HepG2 (cell line): Measurements from ENCODE around the gene PEX14. TPM values are rescaled to one million over a fixed set of nuclear protein-coding genes. Genes with fewer than 3 reads are reported as not detected.

ENCODE experiments used
- ATAC-seq: fragments of 200-7000 bp; cut with Tn5 transposase; 3 replicates; pipeline ENCODE4 v1.9.1; 2020; ENCODE audit warnings: mild to moderate bottlenecking, moderate library complexity
- BruUV-seq: library from RNA; stranded (reverse); fragments of 400-500 nt; replicated peaks from 2 replicates; lab custom pipeline; 2021; lab: Mats Ljungman, UMichigan
- CTCF ChIA-PET: fragments of 300-600 bp; formaldehyde crosslinking; extraction: SDS; loops from one replicate; lab custom pipeline; 2021; ENCODE audit warnings: low total read pairs, inconsistent platforms, low intra/inter-chr PET ratio; lab: Yijun Ruan, JAX
- POLR2A ChIA-PET: fragments of 350-600 bp; sonication (Branson Sonifier 250); formaldehyde crosslinking; loops from one replicate; lab custom pipeline; 2020; ENCODE audit warnings: antibody characterized with exemption, inconsistent platforms; lab: Yijun Ruan, JAX
- DNase-seq: peaks from one replicate; pipeline ENCODE4 v3.0.0-alpha.2; 2015; ENCODE audit warnings: low spot score
- FAIRE-seq: peaks from 3 replicates; lab custom pipeline; 2011; peaks lifted over from hg19 to GRCh38; lab: Jason Lieb, UNC
- H2AFZ ChIP-seq: one replicate; pipeline ENCODE4 v1.6.1; 2011; ENCODE audit warnings: low read length, inconsistent platforms
- H3K27ac ChIP-seq: fragments of 300-600 bp; 3 replicates; pipeline ENCODE4 v1.8.0; 2011; ENCODE audit warnings: mixed run types, mild to moderate bottlenecking, mixed read lengths, low read length, inconsistent platforms; ENCODE audit not compliant: insufficient read depth; ENCODE audit errors: extremely low read length
- H3K27me3 ChIP-seq, 2 experiments: fragments of 200-600 bp in 1 of 2; 2 replicates in 1 of 2; 3 replicates in 1 of 2; pipeline versions ENCODE4 v1.6.0 to v1.8.0; 2011; ENCODE audit warnings: low read length in 2 of 2, mild to moderate bottlenecking in 2 of 2, moderate library complexity in 2 of 2, inconsistent platforms in 1 of 2; ENCODE audit not compliant: insufficient read depth in 2 of 2, control insufficient read depth in 1 of 2
- H3K36me3 ChIP-seq, 2 experiments: fragments of 200-600 bp in 1 of 2; replicated peaks in 1 of 2; 2 replicates in 1 of 2; 3 replicates in 1 of 2; pipeline versions ENCODE4 v1.5.1 to v1.8.0; 2011; ENCODE audit warnings: low read length in 2 of 2, inconsistent platforms in 1 of 2; ENCODE audit not compliant: insufficient read depth in 2 of 2, control insufficient read depth in 1 of 2
- H3K4me1 ChIP-seq: 2 replicates; pipeline ENCODE4 v1.5.1; 2012; ENCODE audit warnings: low read length, inconsistent platforms; ENCODE audit not compliant: insufficient read depth
- H3K4me2 ChIP-seq: 2 replicates; pipeline ENCODE4 v1.6.0; 2011; ENCODE audit warnings: low read depth, low read length, inconsistent platforms
- H3K4me3 ChIP-seq, 3 experiments: fragments of 200-600 bp in 1 of 3; sonication (generic), shearing (Covaris generic) in 1 of 3; replicated peaks in 1 of 3; 2 replicates each; pipeline ENCODE4 v1.5.1; 2011 to 2016; ENCODE audit warnings: low read length in 3 of 3, inconsistent platforms in 2 of 3, low read depth in 2 of 3, mild to moderate bottlenecking in 2 of 3, control low read depth in 1 of 3, mixed read lengths in 1 of 3; ENCODE audit not compliant: insufficient read depth in 1 of 3
- H3K79me2 ChIP-seq: one replicate; pipeline ENCODE4 v1.6.1; 2011; ENCODE audit warnings: low read length, inconsistent platforms; ENCODE audit not compliant: insufficient read depth
- H3K9ac ChIP-seq: 2 replicates; pipeline ENCODE4 v1.6.0; 2011; ENCODE audit warnings: mild to moderate bottlenecking, low read depth, low read length, inconsistent platforms; ENCODE audit not compliant: insufficient read depth
- H3K9me3 ChIP-seq: 2 replicates; pipeline ENCODE4 v1.5.1; 2012; ENCODE audit warnings: mild to moderate bottlenecking, low read length
- H4K20me1 ChIP-seq: 2 replicates; pipeline ENCODE4 v1.6.0; 2011; ENCODE audit warnings: inconsistent platforms, mild to moderate bottlenecking, low read length, moderate library complexity; ENCODE audit not compliant: insufficient read depth
- ELK4 ChIP-seq: sonication (generic); formaldehyde crosslinking; IDR thresholded peaks from 2 replicates; pipeline ENCODE4 v1.9.0; 2021; ENCODE audit warnings: missing genetic modification reagents, borderline replicate concordance
- FOXA3 ChIP-seq: IDR thresholded peaks from 2 replicates; pipeline ENCODE4 v1.6.1; 2016; ENCODE audit warnings: missing genetic modification reagents, missing compliant biosample characterization
- KDM2A ChIP-seq: sonication (generic); formaldehyde crosslinking; IDR thresholded peaks from 2 replicates; pipeline ENCODE4 v1.4.0; 2020; ENCODE audit warnings: low read depth, missing genetic modification reagents, borderline replicate concordance
- RARG ChIP-seq: sonication (generic); formaldehyde crosslinking; IDR thresholded peaks from 2 replicates; pipeline ENCODE4 v1.4.0; 2020; ENCODE audit warnings: low read depth, mild to moderate bottlenecking, missing genetic modification reagents
- RFXAP ChIP-seq: sonication (generic); formaldehyde crosslinking; IDR thresholded peaks from 2 replicates; pipeline ENCODE4 v1.4.0; 2020; ENCODE audit warnings: missing genetic modification reagents, borderline replicate concordance
- RNF2 ChIP-seq: fragments of 450-650 bp; conservative IDR thresholded peaks from 2 replicates; pipeline ENCODE4 v1.6.1; 2016; ENCODE audit warnings: low read depth
- RORA ChIP-seq: sonication (generic); formaldehyde crosslinking; IDR thresholded peaks from 2 replicates; pipeline ENCODE4 v1.5.0; 2020; ENCODE audit warnings: mild to moderate bottlenecking, missing genetic modification reagents, moderate library complexity
- SCMH1 ChIP-seq: sonication (generic); formaldehyde crosslinking; IDR thresholded peaks from 2 replicates; pipeline ENCODE4 v1.9.0; 2021; ENCODE audit warnings: missing genetic modification reagents, mild to moderate bottlenecking, borderline replicate concordance
- TAF1 ChIP-seq: sonication (generic); formaldehyde crosslinking; IDR thresholded peaks from 2 replicates; pipeline ENCODE4 v1.4.0; 2020; ENCODE audit warnings: missing genetic modification reagents
- ZNF224 ChIP-seq: sonication (generic); formaldehyde crosslinking; IDR thresholded peaks from 2 replicates; pipeline ENCODE4 v1.5.0; 2020; ENCODE audit warnings: mild to moderate bottlenecking, missing genetic modification reagents
- ZNF558 ChIP-seq: sonication (generic); formaldehyde crosslinking; IDR thresholded peaks from 2 replicates; pipeline ENCODE4 v1.9.0; 2022; ENCODE audit warnings: mild to moderate bottlenecking, missing genetic modification reagents, borderline replicate concordance
- ZNF660 ChIP-seq: sonication (generic); formaldehyde crosslinking; IDR thresholded peaks from 2 replicates; pipeline ENCODE4 v1.5.1; 2020; ENCODE audit warnings: mild to moderate bottlenecking, low read depth, missing genetic modification reagents, borderline replicate concordance
- ZNF670 ChIP-seq: sonication (generic); formaldehyde crosslinking; IDR thresholded peaks from 2 replicates; pipeline ENCODE4 v1.8.0; 2022; ENCODE audit warnings: mild to moderate bottlenecking, missing genetic modification reagents, borderline replicate concordance
- ZNF709 ChIP-seq: sonication (generic); formaldehyde crosslinking; IDR thresholded peaks from 2 replicates; pipeline ENCODE4 v1.5.0; 2020; ENCODE audit warnings: mild to moderate bottlenecking, missing genetic modification reagents
- ZNF784 ChIP-seq: sonication (generic); formaldehyde crosslinking; IDR thresholded peaks from 2 replicates; pipeline ENCODE4 v1.5.1; 2020; ENCODE audit warnings: missing genetic modification reagents, mild to moderate bottlenecking, borderline replicate concordance
- WGBS: methylation state at CpG from one replicate; pipeline ENCODE4 v1.1.6; 2017; ENCODE audit warnings: low lambda C conversion rate; 5-methylcytosine and 5-hydroxymethylcytosine counted together
- in situ Hi-C: cut with HindIII; loops from 2 replicates; pipeline ENCODE4 v1.10.0; 2017; ENCODE audit warnings: low pct_unique_long_range_greater_than_20kb; ENCODE audit not compliant: extremely low pct_ligation_motif_present
- intact Hi-C: fragments of 100-400 bp; cut with micrococcal nuclease; formaldehyde crosslinking; loops from one replicate; pipeline ENCODE4 v1.10.0; 2022; ENCODE audit not compliant: unreplicated experiment
- polyA plus RNA-seq, 8 experiments: library from polyadenylated mRNA; depleted of rRNA in 3 of 8; stranded (reverse) in 7 of 8; unstranded in 1 of 8; fragments of >200 nt; fragmentation: Illumina TruSeq in 4 of 8; extraction: Trizol in 4 of 8; gene quantifications; 2 replicates each; pipeline versions ENCODE4 v1.2.1 to v1.2.3, GENCODE V29; 2011 to 2016; ENCODE audit warnings: low read depth in 4 of 8, missing spikeins in 1 of 8, mixed read lengths in 1 of 8; ENCODE audit not compliant: insufficient read depth in 1 of 8
- total RNA-seq, 5 experiments: library from RNA; depleted of rRNA; stranded (reverse); fragments of >200 nt; fragmentation: Illumina TruSeq; extraction: Trizol; gene quantifications; 2 replicates each; pipeline ENCODE4 v1.2.3, GENCODE V29; 2016; ENCODE audit warnings: low read depth in 1 of 5
- TF ChIP-seq, protein P1 (sequence below): sonication (generic); formaldehyde crosslinking; IDR thresholded peaks from 2 replicates; pipeline ENCODE4 v1.5.0; 2020; ENCODE audit warnings: missing genetic modification reagents
- TF ChIP-seq, protein P2 (sequence below): sonication (generic); formaldehyde crosslinking; IDR thresholded peaks from 2 replicates; pipeline ENCODE4 v1.8.0; 2022; ENCODE audit warnings: mild to moderate bottlenecking, missing genetic modification reagents, moderate library complexity
- TF ChIP-seq, protein P3 (sequence below): sonication (generic); formaldehyde crosslinking; IDR thresholded peaks from 2 replicates; pipeline ENCODE4 v1.8.0; 2022; ENCODE audit warnings: mild to moderate bottlenecking, missing genetic modification reagents, borderline replicate concordance

Gene PEX14
- total and polyA plus RNA-seq, 2 of the 13 experiments (the other 11 are each of a cell fraction or from before 2014, with no cell fraction given): 6.5 to 9.9 TPM

GRCh38 chr1:10522322-10522860, 47.6 kb downstream of the PEX14 start:
- no peaks in the 10 kb centered on the region for H3K36me3 ChIP-seq
- ChIA-PET POLR2A (no interaction called here), CTCF (no interaction called here)
- intact Hi-C loops: no loop called here
- in situ Hi-C loops: no loop called here
- BruUV-seq: no TSS peak
- H3K9ac ChIP-seq: no peak overlapping the region
- H3K9me3 ChIP-seq: no peaks in the 10 kb centered on the region
- ATAC-seq (no peak), FAIRE-seq (no peak), DNase-seq (no peak)
- no peak overlapping the region for H2AFZ ChIP-seq
- H3K79me2 ChIP-seq: peaks cover 12% of the 10 kb centered on the region
- no peaks in the 10 kb centered on the region for H3K27me3 ChIP-seq
- H3K4me3 ChIP-seq: no peak overlapping the region
- H3K4me1 ChIP-seq: peaks cover 38% of the 10 kb centered on the region
- H4K20me1 ChIP-seq: peaks cover 8% of the 10 kb centered on the region
- H3K27ac ChIP-seq: no peak overlapping the region
- no peak overlapping the region for H3K4me2 ChIP-seq
- 91% methylated on average over 3 of the region's 3 CpGs for WGBS
- no peak for TF ChIP-seq KDM2A (CRISPR knock-in tag)
- TF ChIP-seq ZNF224 (CRISPR knock-in tag): no peak
- no peak for TF ChIP-seq FOXA3
- no peak for TF ChIP-seq RORA (CRISPR knock-in tag)
- TF ChIP-seq, protein P1, sequence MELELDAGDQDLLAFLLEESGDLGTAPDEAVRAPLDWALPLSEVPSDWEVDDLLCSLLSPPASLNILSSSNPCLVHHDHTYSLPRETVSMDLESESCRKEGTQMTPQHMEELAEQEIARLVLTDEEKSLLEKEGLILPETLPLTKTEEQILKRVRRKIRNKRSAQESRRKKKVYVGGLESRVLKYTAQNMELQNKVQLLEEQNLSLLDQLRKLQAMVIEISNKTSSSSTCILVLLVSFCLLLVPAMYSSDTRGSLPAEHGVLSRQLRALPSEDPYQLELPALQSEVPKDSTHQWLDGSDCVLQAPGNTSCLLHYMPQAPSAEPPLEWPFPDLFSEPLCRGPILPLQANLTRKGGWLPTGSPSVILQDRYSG: no peak
- TF ChIP-seq ZNF709 (CRISPR knock-in tag): no peak
- no peak for TF ChIP-seq ZNF558
- no peak for TF ChIP-seq ZNF670
- TF ChIP-seq RNF2: no peak
- TF ChIP-seq SCMH1 (CRISPR knock-in tag): no peak
- TF ChIP-seq, protein P2, sequence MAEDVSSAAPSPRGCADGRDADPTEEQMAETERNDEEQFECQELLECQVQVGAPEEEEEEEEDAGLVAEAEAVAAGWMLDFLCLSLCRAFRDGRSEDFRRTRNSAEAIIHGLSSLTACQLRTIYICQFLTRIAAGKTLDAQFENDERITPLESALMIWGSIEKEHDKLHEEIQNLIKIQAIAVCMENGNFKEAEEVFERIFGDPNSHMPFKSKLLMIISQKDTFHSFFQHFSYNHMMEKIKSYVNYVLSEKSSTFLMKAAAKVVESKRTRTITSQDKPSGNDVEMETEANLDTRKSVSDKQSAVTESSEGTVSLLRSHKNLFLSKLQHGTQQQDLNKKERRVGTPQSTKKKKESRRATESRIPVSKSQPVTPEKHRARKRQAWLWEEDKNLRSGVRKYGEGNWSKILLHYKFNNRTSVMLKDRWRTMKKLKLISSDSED (CRISPR knock-in tag): no peak
- TF ChIP-seq ZNF660 (CRISPR knock-in tag): no peak
- TF ChIP-seq TAF1 (CRISPR knock-in tag): no peak
- no peak for TF ChIP-seq RFXAP (CRISPR knock-in tag)
- TF ChIP-seq ELK4 (CRISPR knock-in tag): no peak
- TF ChIP-seq ZNF784 (CRISPR knock-in tag): no peak
- TF ChIP-seq, protein P3, sequence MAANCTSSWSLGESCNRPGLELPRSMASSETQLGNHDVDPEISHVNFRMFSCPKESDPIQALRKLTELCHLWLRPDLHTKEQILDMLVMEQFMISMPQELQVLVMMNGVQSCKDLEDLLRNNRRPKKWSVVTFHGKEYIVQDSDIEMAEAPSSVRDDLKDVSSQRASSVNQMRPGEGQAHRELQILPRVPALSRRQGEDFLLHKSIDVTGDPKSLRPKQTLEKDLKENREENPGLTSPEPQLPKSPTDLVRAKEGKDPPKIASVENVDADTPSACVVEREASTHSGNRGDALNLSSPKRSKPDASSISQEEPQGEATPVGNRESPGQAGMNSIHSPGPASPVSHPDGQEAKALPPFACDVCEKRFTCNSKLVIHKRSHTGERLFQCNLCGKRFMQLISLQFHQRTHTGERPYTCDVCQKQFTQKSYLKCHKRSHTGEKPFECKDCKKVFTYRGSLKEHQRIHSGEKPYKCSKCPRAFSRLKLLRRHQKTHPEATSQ: no peak
- no peak for TF ChIP-seq RARG
